PC-9 (cell line): ENCODE results near the gene ERC2. TPM values are rescaled to one million over a fixed set of nuclear protein-coding genes. Genes with fewer than 3 reads are reported as not detected.

Source experiments
- BruUV-seq: library from RNA; stranded (reverse); fragments of 400-500 nt; replicated peaks from 2 replicates; lab custom pipeline; 2021; lab: Mats Ljungman, UMichigan
- CTCF ChIA-PET: fragments of 300-600 bp; sonication (Branson Sonifier 250); formaldehyde crosslinking; loops from one replicate; lab custom pipeline; 2022; ENCODE audit warnings: antibody characterized with exemption; lab: Charles Lee
- POLR2A ChIA-PET: fragments of 300-600 bp; sonication (Branson Sonifier 250); formaldehyde crosslinking; loops from one replicate; lab custom pipeline; 2022; ENCODE audit warnings: antibody characterized with exemption; ENCODE audit not compliant: unreplicated experiment; lab: Charles Lee
- DNase-seq, 2 experiments: peaks; one replicate each; pipeline versions ENCODE4 v3.0.0 to v3.0.0-alpha.2; 2015 to 2022; ENCODE audit warnings: mixed read lengths in 1 of 2
- H2AFZ ChIP-seq: fragments of 200-600 bp; sonication (generic); 2 replicates; pipeline ENCODE4 v1.8.1; 2017; ENCODE audit warnings: antibody characterized with exemption
- H3F3A ChIP-seq: fragments of 200-600 bp; sonication (generic); 2 replicates; pipeline ENCODE4 v1.8.1; 2017; ENCODE audit warnings: antibody characterized with exemption, mild to moderate bottlenecking, low read depth; ENCODE audit not compliant: insufficient read depth
- H3K27ac ChIP-seq: fragments of 200-600 bp; sonication (generic); 2 replicates; pipeline ENCODE4 v1.6.1; 2016; ENCODE audit warnings: mixed run types
- H3K27me3 ChIP-seq: fragments of 200-600 bp; sonication (generic); 2 replicates; pipeline ENCODE4 v1.6.1; 2016; ENCODE audit warnings: low read depth, mixed run types; ENCODE audit not compliant: insufficient read depth
- H3K36me3 ChIP-seq: fragments of 200-600 bp; sonication (generic); 2 replicates; pipeline ENCODE4 v1.6.1; 2016; ENCODE audit warnings: low read depth, mixed run types
- H3K4me1 ChIP-seq: fragments of 200-600 bp; sonication (generic); replicated peaks from 2 replicates; pipeline ENCODE4 v1.6.1; 2016; ENCODE audit warnings: mixed run types; ENCODE audit not compliant: insufficient read depth
- H3K4me2 ChIP-seq: fragments of 200-600 bp; sonication (generic); 2 replicates; pipeline ENCODE4 v1.6.1; 2017; ENCODE audit warnings: mixed run types
- H3K4me3 ChIP-seq: fragments of 200-600 bp; sonication (generic); 2 replicates; pipeline ENCODE4 v1.6.1; 2016; ENCODE audit warnings: mixed run types
- H3K79me2 ChIP-seq: fragments of 200-600 bp; sonication (generic); 2 replicates; pipeline ENCODE4 v1.6.1; 2017; ENCODE audit warnings: low read depth, mixed run types
- H3K9me2 ChIP-seq: fragments of 200-600 bp; sonication (generic); 2 replicates; pipeline ENCODE4 v1.8.1; 2017; ENCODE audit warnings: mild to moderate bottlenecking; ENCODE audit not compliant: insufficient read depth
- H3K9me3 ChIP-seq: fragments of 200-600 bp; sonication (generic); 2 replicates; pipeline ENCODE4 v1.8.1; 2016; ENCODE audit warnings: low read depth; ENCODE audit not compliant: insufficient read depth
- H4K20me1 ChIP-seq: fragments of 200-600 bp; sonication (generic); 2 replicates; pipeline ENCODE4 v1.8.1; 2017; ENCODE audit not compliant: insufficient read depth
- EZH2 ChIP-seq: fragments of 200-600 bp; sonication (generic); IDR thresholded peaks from 2 replicates; pipeline ENCODE4 v1.8.0; 2017; ENCODE audit warnings: antibody characterized with exemption, low read depth
- intact Hi-C: fragments of 100-400 bp; cut with micrococcal nuclease; formaldehyde crosslinking; loops from one replicate; pipeline ENCODE4 v1.10.0; 2022; ENCODE audit not compliant: unreplicated experiment
- total RNA-seq: library from RNA; stranded (reverse); gene quantifications from 2 replicates; pipeline ENCODE4 v1.2.3, GENCODE V29; 2021
- TF ChIP-seq, protein P1 (sequence below): fragments of 200-600 bp; sonication (generic); conservative IDR thresholded peaks from 2 replicates; pipeline ENCODE4 v1.6.1; 2017; ENCODE audit warnings: mixed run types, antibody characterized with exemption, mild to moderate bottlenecking, moderate library complexity

The ERC2 gene
- total RNA-seq, 1 experiment from 2014 or later, result 1.4 TPM

DNA sequence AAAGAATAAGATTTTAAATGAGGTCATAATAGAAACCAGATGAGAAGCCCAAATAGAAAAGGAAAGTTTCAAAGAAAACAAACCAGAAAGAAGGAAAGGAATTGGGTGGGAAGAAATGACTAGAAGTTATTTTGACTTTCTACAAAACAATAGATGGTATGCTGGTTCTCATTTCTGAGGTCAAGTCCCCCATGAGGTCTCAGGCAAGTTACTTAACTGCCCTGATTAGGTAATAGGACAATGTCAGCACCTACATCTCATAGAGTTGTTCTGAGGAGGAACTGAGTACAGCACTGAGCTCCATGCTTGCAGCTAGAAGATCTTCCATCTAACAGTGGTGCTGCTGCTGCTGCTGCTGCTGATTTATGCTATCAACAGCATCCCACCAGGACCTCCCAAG, 185.9 kb downstream of the ERC2 start:
- CTCF ChIA-PET, result no interaction called here
- no peaks in the 10 kb centered on the region for H3F3A ChIP-seq
- H3K4me1 ChIP-seq, result no peaks in the 10 kb centered on the region
- no peaks in the 10 kb centered on the region for H3K79me2 ChIP-seq
- H3K9me3 ChIP-seq, result no peaks in the 10 kb centered on the region
- no peaks in the 10 kb centered on the region for H3K36me3 ChIP-seq
- no peak overlapping the region for H2AFZ ChIP-seq
- TF ChIP-seq, protein P1, sequence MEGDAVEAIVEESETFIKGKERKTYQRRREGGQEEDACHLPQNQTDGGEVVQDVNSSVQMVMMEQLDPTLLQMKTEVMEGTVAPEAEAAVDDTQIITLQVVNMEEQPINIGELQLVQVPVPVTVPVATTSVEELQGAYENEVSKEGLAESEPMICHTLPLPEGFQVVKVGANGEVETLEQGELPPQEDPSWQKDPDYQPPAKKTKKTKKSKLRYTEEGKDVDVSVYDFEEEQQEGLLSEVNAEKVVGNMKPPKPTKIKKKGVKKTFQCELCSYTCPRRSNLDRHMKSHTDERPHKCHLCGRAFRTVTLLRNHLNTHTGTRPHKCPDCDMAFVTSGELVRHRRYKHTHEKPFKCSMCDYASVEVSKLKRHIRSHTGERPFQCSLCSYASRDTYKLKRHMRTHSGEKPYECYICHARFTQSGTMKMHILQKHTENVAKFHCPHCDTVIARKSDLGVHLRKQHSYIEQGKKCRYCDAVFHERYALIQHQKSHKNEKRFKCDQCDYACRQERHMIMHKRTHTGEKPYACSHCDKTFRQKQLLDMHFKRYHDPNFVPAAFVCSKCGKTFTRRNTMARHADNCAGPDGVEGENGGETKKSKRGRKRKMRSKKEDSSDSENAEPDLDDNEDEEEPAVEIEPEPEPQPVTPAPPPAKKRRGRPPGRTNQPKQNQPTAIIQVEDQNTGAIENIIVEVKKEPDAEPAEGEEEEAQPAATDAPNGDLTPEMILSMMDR, result no peak
- no peak for TF ChIP-seq EZH2
- no TSS peak for BruUV-seq
- DNase-seq, result no peak
- H4K20me1 ChIP-seq, result no peaks in the 10 kb centered on the region
- intact Hi-C loops, result no loop called here
- POLR2A ChIA-PET, result no interaction called here
- H3K4me2 ChIP-seq, result no peak overlapping the region
- no peak overlapping the region for H3K27ac ChIP-seq
- H3K4me3 ChIP-seq, result no peak overlapping the region
- peaks cover 35% of the 10 kb centered on the region for H3K27me3 ChIP-seq
- H3K9me2 ChIP-seq, result no peaks in the 10 kb centered on the region

DNA sequence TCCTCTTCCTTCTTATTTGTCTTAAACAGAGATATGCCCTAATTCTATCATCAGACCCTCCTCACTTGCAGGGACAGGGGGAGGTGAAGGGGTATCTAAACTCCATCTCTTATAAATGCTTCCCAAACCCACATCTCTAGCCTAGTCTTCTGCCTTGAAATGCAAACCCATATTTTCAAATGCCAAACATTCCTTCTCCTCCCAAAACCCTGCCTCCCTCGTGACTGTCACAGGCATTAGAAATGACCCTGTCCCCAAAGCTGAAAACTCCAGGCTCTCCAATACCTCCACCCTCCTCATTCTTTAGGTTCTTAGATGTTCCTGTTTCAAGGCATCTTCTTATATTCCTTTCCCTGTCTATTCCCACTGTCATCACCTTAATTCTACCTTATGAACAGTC, 191.0 kb downstream of the ERC2 start:
- peaks cover 7% of the 10 kb centered on the region; the same call in 1 of the 2 replicates for H3K27me3 ChIP-seq
- H3K27ac ChIP-seq, result no peak overlapping the region
- no peaks in the 10 kb centered on the region for H3K79me2 ChIP-seq
- ChIA-PET CTCF (no interaction called here), POLR2A (no interaction called here)
- no peaks in the 10 kb centered on the region for H3K9me3 ChIP-seq
- TF ChIP-seq, protein P1, result no peak
- TF ChIP-seq EZH2, result no peak
- no peak for DNase-seq
- H3K4me1 ChIP-seq, result no peaks in the 10 kb centered on the region
- intact Hi-C loops, result no loop called here
- H3K4me2 ChIP-seq, result no peak overlapping the region
- H2AFZ ChIP-seq, result no peak overlapping the region
- H4K20me1 ChIP-seq, result no peaks in the 10 kb centered on the region
- H3K9me2 ChIP-seq, result no peaks in the 10 kb centered on the region
- no TSS peak for BruUV-seq
- H3K36me3 ChIP-seq, result no peaks in the 10 kb centered on the region
- no peak overlapping the region for H3K4me3 ChIP-seq
- no peaks in the 10 kb centered on the region for H3F3A ChIP-seq

DNA sequence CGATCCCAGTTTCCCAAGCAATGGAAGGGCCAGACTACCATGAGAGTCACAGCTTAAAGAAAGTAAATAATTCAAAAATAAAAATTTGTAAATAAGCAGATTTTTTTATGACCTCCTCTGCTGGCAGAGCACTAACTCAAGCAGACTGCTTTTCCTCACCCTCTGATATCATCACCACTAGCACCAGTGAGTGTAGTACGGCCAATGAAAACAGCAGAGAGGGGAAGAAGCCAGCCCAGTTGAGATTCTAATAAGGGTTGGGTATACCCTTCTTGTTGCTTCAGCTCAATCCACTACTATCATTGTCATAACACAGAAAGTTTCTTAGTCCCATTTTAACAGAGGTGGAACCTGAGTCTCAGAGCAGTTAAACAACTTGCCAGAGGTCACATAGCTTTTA, 193.1 kb downstream of the ERC2 start:
- no peaks in the 10 kb centered on the region for H3F3A ChIP-seq
- ChIA-PET CTCF (no interaction called here), POLR2A (no interaction called here)
- H3K4me1 ChIP-seq, result no peaks in the 10 kb centered on the region
- no peaks in the 10 kb centered on the region for H3K36me3 ChIP-seq
- BruUV-seq, result no TSS peak
- H4K20me1 ChIP-seq, result no peaks in the 10 kb centered on the region
- no peak for TF ChIP-seq EZH2
- TF ChIP-seq, protein P1, result no peak
- no peak overlapping the region for H3K4me3 ChIP-seq
- H3K79me2 ChIP-seq, result no peaks in the 10 kb centered on the region
- intact Hi-C loops, result no loop called here
- no peaks in the 10 kb centered on the region for H3K9me3 ChIP-seq
- H3K27me3 ChIP-seq, result peaks cover 3% of the 10 kb centered on the region; the same call in 1 of the 2 replicates
- no peak overlapping the region for H3K27ac ChIP-seq
- no peaks in the 10 kb centered on the region for H3K9me2 ChIP-seq
- H2AFZ ChIP-seq, result no peak overlapping the region
- DNase-seq, result no peak
- no peak overlapping the region for H3K4me2 ChIP-seq
